ENCODE measurements around the gene MKNK1.

Gene MKNK1

DNA sequence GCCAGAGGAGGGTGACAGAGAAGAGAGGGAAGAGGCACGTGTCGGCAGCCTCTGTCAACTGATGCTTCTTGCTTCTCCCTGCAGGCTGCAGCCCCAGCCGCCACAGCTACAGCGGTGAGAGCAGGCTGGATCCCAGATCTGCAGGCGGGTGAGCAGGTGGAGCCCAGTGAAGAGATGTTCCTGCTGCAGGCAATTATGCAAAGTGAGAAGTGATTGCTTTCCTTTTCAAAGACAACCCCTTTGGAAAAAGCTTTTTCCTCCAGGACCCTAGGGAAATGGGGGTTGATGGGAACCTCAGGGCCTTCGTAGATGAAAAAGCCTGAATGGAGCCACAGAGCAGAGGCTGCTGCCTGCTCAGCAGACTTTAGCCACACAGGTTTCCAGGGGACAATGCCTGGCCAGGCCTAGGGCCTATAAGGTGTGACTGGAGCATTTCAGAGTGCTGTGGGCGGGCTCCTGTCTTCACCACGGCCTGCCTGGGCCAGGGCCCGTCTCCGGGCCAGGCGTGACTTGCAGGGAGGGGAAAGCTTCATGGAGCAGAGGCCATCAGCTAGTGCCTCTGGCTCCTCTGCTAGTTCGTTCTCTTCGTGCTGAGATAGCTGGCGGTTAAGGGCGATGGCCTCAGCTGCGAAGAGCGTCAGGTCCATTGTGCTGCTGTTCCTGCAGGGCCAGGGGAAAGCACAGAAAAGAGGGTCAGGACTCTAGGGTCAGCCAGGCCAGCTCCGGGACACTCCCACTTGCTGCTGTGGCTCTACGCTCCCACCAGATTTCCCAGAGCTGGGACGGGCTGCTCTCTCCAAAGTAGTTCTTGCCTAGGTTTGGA lies 45.7 kb downstream of the MKNK1 start:
- DNase-seq, result no peak

- DNase-seq, result no peak
Measured at GRCh38 chr1:46557403-46557802, 46.7 kb downstream of the MKNK1 start.

DNA sequence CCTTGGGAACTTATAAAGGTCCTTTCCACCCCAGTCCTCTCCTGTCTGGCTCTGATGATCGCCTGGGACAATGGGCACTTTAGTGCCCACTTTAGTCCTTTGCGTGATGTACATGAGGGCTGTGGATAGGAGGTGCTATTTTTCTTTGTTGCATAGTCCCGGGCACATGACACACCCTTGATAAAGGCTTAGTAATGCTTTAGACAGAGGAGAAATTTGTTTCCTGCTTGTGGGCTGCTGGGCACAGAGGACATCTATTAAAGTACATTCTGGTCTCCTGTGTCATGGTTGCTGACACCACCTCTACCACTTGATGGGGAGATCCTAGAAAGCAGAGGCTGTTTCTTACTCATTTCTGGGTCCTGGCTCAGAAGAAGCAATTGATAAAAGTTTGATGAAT lies 47.2 kb downstream of the MKNK1 start:
- no peak for DNase-seq

DNA sequence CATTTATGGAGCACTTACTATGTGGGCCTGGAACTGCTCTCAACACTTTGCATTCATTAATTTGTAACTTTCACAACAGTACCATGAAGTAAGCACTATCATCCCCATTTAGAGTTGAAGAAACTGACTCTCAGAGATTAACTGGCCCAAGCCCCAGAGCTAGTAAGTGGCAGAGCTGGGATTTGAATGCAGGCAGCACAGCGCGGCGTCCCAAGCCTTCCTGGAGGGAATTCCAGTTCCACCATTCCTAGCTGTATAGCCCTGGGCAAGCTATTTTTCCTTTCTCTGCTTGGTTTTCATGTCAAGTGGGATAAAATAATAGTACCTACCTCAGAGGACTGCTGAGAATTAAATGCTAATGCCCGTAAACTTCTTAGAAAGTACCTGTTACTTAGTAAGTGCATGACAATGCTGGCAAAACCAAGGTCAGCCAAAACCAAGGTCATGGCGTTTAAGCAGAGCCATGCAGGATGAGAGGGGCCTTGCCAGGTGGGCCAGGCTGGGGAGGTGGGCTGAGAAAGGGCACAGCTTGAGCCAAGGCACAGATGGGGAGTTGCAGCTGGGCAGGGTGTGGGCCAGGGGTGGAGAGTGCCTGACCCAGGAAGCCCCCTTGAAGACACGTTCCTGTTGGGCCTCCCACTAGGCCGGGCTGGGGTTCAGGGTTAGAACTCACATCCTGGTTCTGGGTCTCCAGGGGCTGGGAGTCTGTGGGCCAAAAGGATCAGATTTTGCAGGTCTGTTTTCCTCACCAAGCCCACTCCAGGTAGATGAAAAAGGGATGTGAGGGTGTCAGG lies 48.0 kb downstream of the MKNK1 start:
- DNase-seq, result no peak

- DNase-seq, result no peak
Measured at GRCh38 chr1:46554597-46555381, 49.3 kb downstream of the MKNK1 start.

- DNase-seq, result no peak
Measured at GRCh38 chr1:46554236-46554596, 49.9 kb downstream of the MKNK1 start.

- no peak for DNase-seq
Measured at GRCh38 chr1:46553506-46553905, 50.6 kb downstream of the MKNK1 start.

DNA sequence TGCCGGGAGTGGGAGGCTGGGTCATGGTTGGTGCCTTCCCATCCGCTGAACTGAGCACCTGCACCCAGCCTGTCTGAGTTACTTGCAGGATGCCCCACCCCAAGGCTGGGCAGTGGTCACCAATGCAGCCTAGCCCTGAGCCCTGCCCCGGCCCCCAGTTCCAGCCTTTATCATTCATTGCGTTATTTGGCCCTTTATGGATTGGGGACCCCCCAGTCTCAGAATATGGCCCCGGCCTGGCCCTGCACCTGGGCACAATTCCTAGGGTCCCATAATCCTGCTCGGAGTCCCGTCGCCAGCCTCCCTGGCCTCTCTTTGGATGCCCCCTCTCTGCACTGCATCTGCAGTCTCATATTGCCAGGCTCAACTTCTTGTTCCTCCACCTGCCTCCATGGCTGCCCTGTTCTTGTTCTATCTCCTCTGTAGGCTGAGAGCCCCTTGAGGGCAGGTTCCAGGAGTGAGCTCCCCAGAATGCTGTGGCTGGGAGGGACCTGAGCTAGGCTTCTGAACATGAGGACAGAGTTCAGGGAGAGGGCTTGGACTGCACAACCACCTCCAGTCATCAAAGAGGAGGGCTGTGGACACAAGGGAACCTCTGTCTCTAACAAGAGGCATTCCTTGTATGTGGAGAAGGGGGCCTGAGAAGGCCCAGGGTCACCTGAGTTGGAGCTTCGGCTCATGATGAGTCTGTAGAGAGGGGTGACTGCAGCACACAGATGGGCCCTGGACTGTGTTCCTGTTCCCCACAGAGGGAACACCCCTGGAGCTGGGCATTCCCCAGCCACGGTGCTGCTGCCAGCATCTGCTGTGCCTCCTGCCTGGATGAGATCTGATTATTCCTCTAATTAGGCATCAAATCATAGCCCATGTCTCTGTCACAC lies 51.5 kb downstream of the MKNK1 start:
- DNase-seq, result no peak

- DNase-seq, result no peak
Measured at GRCh38 chr1:46551597-46552095, 52.4 kb downstream of the MKNK1 start, which contains the start of gene KNCN. Gene KNCN, minus strand, starts transcription at chr1:46551647. Its CDS starts 432 bp downstream, at chr1:46551215.

GRCh38 chr1:46550751-46551231 lies 53.3 kb downstream of the MKNK1 start:
- no peak for DNase-seq

- no peak for DNase-seq
Measured at GRCh38 chr1:46549697-46550681, 54.1 kb downstream of the MKNK1 start.

- peak in 1 of 2 donors; percentile 6 for DNase-seq
Measured at GRCh38 chr1:46547481-46548383, 56.3 kb downstream of the MKNK1 start.

- DNase-seq, result no peak
Measured at GRCh38 chr1:46546210-46546609, 57.9 kb downstream of the MKNK1 start.

GRCh38 chr1:46545784-46546183 lies 58.3 kb downstream of the MKNK1 start:
- DNase-seq, result no peak

DNA sequence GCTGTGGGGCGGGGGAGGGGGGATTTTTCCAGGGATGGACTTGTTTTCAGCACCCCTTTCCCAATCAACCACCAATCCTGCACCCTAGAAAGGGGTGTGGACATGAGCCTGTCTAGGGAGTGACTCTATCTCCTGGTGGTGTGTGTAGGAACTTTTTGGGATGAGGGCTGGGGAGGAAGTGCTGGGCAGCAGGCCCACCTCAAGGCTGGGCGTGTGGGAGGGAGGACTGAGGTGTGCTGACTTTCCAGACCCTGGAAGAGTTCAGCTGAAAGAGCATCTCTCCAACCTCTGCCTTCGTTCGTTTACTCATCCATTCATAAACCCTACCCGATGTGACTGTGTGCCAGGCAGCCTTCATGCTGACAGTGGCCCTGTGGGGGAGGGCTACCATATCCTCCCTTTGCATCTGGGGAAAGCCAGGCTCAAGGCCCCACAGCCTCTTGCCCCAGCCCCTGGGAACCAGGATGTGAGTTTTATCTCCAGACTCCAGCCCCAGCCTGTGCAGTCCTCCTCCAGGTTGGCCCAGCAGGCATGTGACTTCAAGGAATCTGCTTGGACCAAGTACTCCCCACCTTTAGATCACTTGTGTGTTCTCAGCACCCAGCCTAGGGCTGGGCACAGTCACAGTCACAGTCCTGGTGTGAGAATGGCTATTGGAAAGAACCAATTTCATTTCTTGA lies 59.4 kb downstream of the MKNK1 start:
- DNase-seq, result no peak

DNA sequence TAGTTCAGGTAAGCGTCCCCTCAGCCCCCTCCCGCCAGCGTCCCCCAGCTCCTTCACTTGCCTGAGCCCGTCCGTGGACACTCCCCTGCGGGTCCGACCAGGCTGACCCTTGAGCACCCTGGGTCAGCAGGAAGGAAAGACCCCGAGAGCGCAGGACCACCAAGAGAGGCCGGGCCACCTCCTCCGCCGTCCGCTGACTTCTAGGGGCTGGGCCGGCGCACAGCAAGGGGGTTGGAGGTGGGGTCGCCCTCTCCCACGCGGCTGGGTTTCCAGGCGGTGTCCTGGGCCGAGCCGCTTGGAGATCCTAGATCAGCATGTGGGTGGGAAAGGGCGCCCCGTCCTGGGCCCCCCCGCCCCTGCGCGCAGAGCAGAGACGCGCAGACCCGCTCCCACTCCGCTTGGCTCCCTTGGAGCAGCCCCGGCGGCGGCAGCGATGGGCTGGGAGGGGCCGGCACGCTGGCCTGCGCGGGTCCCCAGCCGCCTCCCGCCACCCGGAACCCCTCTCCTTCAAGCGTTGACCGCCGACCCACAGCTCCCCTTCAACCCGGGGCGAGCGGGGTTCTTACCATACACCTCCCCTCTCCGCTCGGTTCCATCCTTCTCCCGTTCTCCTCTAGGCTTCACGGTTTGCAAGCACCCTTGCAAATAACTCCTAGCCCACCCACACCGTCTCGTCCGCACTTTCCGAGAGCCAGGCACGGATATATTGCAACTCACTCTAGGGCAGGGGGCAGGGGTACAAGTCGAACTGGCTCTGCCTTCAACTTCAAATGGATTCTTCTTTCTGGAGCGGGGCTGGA lies 60.1 kb downstream of the MKNK1 start:
- no peak for DNase-seq

DNA sequence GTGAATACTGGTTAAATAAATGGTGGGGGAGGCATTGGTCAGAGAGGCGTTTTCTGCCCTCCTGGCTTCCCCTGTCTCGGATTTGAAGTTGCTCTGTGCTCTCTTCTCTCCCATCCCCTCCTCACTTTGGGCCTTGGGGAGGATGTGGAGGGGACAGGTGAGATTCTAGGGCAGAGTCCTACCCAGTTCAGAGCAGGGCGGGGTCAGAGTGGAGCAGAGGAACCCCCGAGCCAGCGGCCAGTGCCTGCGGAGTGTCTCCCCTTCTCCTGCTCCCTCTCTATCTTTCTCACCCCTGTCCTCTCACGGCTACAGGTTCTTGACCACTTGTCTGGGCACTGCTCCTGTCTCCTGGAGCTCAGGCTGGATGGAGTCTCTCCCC lies 60.7 kb downstream of the MKNK1 start:
- no peak for DNase-seq

- DNase-seq, result peak in 1 of 2 donors; percentile 49
Measured at GRCh38 chr1:46539972-46540371, 64.1 kb downstream of the MKNK1 start.
